Right lobe of liver (tissue), 6 donors: ENCODE data around the gene KCNC3. TPM values are rescaled to one million over a fixed set of nuclear protein-coding genes. Genes with fewer than 3 reads are reported as not detected.

Experiments
- ATAC-seq, 4 donors: fragments of 200-7000 bp; cut with Tn5 transposase; one replicate each; pipeline ENCODE4 v1.9.1; 2020; ENCODE audit warnings: mild to moderate bottlenecking in 4 of 4, moderate library complexity in 4 of 4
- DNase-seq, 3 donors: peaks; one replicate each; pipeline ENCODE4 v3.0.0-alpha.2; 2020
- H3K27ac ChIP-seq, 3 donors: fragments of 200-600 bp; one replicate each; pipeline ENCODE4 v1.8.0; 2022
- H3K27me3 ChIP-seq, 2 donors: fragments of 200-600 bp; one replicate each; pipeline ENCODE4 v1.8.0; 2022
- H3K36me3 ChIP-seq, 4 donors: fragments of 200-600 bp; sonication (generic) in 1 of 4; one replicate each; pipeline versions ENCODE4 v1.5.1 to v1.8.0; 2017 to 2022; ENCODE audit warnings: control low read depth in 1 of 4
- H3K4me1 ChIP-seq, 4 donors: fragments of 200-600 bp; sonication (generic) in 1 of 4; one replicate each; pipeline versions ENCODE4 v1.5.1 to v1.8.0; 2017 to 2022; ENCODE audit warnings: control low read depth in 1 of 4
- H3K4me3 ChIP-seq, 3 donors: fragments of 200-600 bp; one replicate each; pipeline ENCODE4 v1.8.0; 2022
- H3K9me3 ChIP-seq, 4 donors: fragments of 200-600 bp; sonication (generic) in 1 of 4; one replicate each; pipeline versions ENCODE4 v1.5.1 to v1.8.0; 2017 to 2022; ENCODE audit warnings: control low read depth in 1 of 4
- CTCF ChIP-seq, 4 donors: fragments of 200-600 bp in 3 of 4; fragments of 450-650 bp in 1 of 4; IDR thresholded peaks; one replicate each; pipeline versions ENCODE4 v1.5.1 to v1.8.0; 2016 to 2022; ENCODE audit warnings: antibody characterized with exemption in 4 of 4, mild to moderate bottlenecking in 2 of 4
- POLR2A ChIP-seq: fragments of 450-650 bp; IDR thresholded peaks from one replicate; pipeline ENCODE4 v1.6.1; 2017; ENCODE audit warnings: antibody characterized with exemption, mild to moderate bottlenecking
- WGBS: methylation state at CpG from one replicate; pipeline ENCODE4 v1.1.6; 2018; ENCODE audit warnings: low coverage, low lambda C conversion rate; ENCODE audit not compliant: insufficient coverage; ENCODE audit errors: missing lambda C conversion rate; 5-methylcytosine and 5-hydroxymethylcytosine counted together
- intact Hi-C, 2 donors: fragments of 100-400 bp; cut with DNase I; formaldehyde crosslinking; loops; one replicate each; pipeline versions ENCODE4 v1.11.2 to v1.14.1; 2022
- total RNA-seq, 6 experiments: library from RNA; depleted of rRNA in 2 of 6; stranded (reverse); fragments of >200 nt in 2 of 6; fragmentation: NEBNext Ultra II Directional in 3 of 6; extraction: Animal tissue kit (Norgen Biotek cat#: 25700) in 3 of 6; gene quantifications; one replicate each; pipeline versions ENCODE4 v1.1.0 to v1.2.4, GENCODE V29; 2016 to 2023
- donor health status: DM: no; HTN: yes; CAD: no.
- donor health status: DM: no; HTN: no; CAD: no.
- donor health status: DM: no; HTN: no; CAD: no.
- donor health status: DM: no; HTN: yes; CAD: no.
- donor health status: DM: no; HTN: yes; CAD: no.

KCNC3 gene
- total RNA-seq, 6 experiments from 2014 or later, result 0.92 to 3.0 (median 2.3) TPM

GRCh38 chr19:50320051-50320450 is 9.1 kb downstream of the KCNC3 start:
- Histone ChIP-seq H3K27ac (no peak overlapping the region), H3K27me3 (no peaks in the 10 kb centered on the region), H3K9me3 (no peaks in the 10 kb centered on the region), H3K4me1 (peaks cover 0 to under 1% (median 0%) of the 10 kb centered on the region in 4 donors), H3K36me3 (no peaks in the 10 kb centered on the region), H3K4me3 (no peak overlapping the region)
- DNase-seq (no peak), ATAC-seq (no peak)
- 84% methylated on average over 9 of the region's 12 CpGs for WGBS
- TF ChIP-seq POLR2A (no peak), CTCF (IDR thresholded peaks at IDR 0.05) (no peak)
- intact Hi-C loops, result no loop called here

DNA sequence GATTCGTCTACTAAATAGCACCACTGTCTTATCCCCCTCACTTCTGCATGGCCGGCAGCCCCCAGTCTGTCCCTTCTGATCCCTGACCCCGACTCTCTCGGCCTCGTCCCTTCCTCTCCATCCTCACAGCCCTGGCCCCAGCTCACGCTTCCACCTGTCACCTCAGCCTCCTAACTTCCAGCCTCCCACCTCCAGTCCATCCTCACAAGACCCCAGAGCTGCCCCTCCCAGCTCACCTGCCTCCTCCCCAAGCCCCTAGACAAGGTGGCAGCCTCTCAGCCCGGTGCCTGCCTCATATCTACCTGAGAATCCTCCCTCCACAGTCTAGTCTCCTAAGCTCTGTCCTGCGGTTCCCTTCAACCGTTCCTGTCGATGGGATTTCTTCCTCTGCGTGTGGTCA is 10.0 kb downstream of the KCNC3 start:
- no peaks in the 10 kb centered on the region for H3K4me1 ChIP-seq
- no peaks in the 10 kb centered on the region for H3K9me3 ChIP-seq
- H3K27ac ChIP-seq, result no peak overlapping the region
- ATAC-seq (no peak), DNase-seq (no peak)
- H3K36me3 ChIP-seq, result no peaks in the 10 kb centered on the region
- intact Hi-C loops, result loop anchor here in 1 of 2 donors (5.0 kb wide), 1 partner anchor 417 kb away; no protein-coding TSS in a partner anchor
- no peaks in the 10 kb centered on the region for H3K27me3 ChIP-seq
- WGBS, result 87% methylated on average over 7 of the region's 11 CpGs
- TF ChIP-seq CTCF (IDR thresholded peaks at IDR 0.05) (no peak), POLR2A (no peak)
- no peak overlapping the region for H3K4me3 ChIP-seq

- no peaks in the 10 kb centered on the region for H3K27me3 ChIP-seq
- no peaks in the 10 kb centered on the region for H3K9me3 ChIP-seq
- no peak for ATAC-seq
- no peak for TF ChIP-seq POLR2A
- TF ChIP-seq CTCF (IDR thresholded peaks at IDR 0.05), result no peak
- no peak overlapping the region for H3K4me3 ChIP-seq
- no peaks in the 10 kb centered on the region for H3K4me1 ChIP-seq
- no peak overlapping the region for H3K27ac ChIP-seq
- 87% methylated on average over 5 of the region's 8 CpGs for WGBS
- intact Hi-C loops, result loop anchor here in 1 of 2 donors (5.0 kb wide), 1 partner anchor 416 kb away; no protein-coding TSS in a partner anchor
- DNase-seq, result no peak
- no peaks in the 10 kb centered on the region for H3K36me3 ChIP-seq
These were observed 10.7 kb downstream of the KCNC3 start for GRCh38 chr19:50318438-50318837.

GRCh38 chr19:50317115-50317514 is 12.1 kb downstream of the KCNC3 start:
- DNase-seq, result no peak
- Histone ChIP-seq H3K27ac (no peak overlapping the region), H3K4me3 (no peak overlapping the region), H3K4me1 (no peaks in the 10 kb centered on the region), H3K27me3 (no peaks in the 10 kb centered on the region), H3K9me3 (no peaks in the 10 kb centered on the region), H3K36me3 (no peaks in the 10 kb centered on the region)
- no peak for ATAC-seq
- 63% methylated on average over 1 of the region's 4 CpGs for WGBS
- intact Hi-C loops, result loop anchor here in 1 of 2 donors (5.0 kb wide), 1 partner anchor 415 kb away; no protein-coding TSS in a partner anchor
- no peak for TF ChIP-seq CTCF (IDR thresholded peaks at IDR 0.05)
